Astrocyte (in vitro differentiated cells and primary cell): ENCODE data around the gene MAPKAP1.

ENCODE experiments used
- CTCF ChIP-seq: IDR thresholded peaks from 2 replicates; pipeline ENCODE4 v1.5.1; 2011; ENCODE audit warnings: low read depth, mild to moderate bottlenecking, inconsistent platforms, low read length, moderate library complexity; ENCODE audit not compliant: insufficient read depth
- EZH2 ChIP-seq: IDR thresholded peaks from 2 replicates; pipeline ENCODE4 v1.6.1; 2012; ENCODE audit warnings: mild to moderate bottlenecking, low read length, inconsistent platforms; ENCODE audit not compliant: insufficient read depth

GRCh38 chr9:125746774-125747052 lies 39.7 kb upstream of the MAPKAP1 start:
- TF ChIP-seq CTCF: no peak
- no peak for TF ChIP-seq EZH2
